Naive B cell (primary cell): ENCODE data around the gene PTPRG. TPM values are rescaled to one million over a fixed set of nuclear protein-coding genes. Genes with fewer than 3 reads are reported as not detected.

Experiments
- ATAC-seq, 2 donors: fragments of 150-1000 bp; cut with Tn5 transposase; 2 replicates each; pipeline ENCODE4 v1.10.0; 2021; ENCODE audit warnings: low read depth in 2 of 2, mild to moderate bottlenecking in 2 of 2, moderate library complexity in 2 of 2
- DNase-seq: peaks from one replicate; pipeline ENCODE4 v3.0.0; 2022
- H3K27ac Mint-ChIP-seq, 6 donors: one replicate each; pipeline ENCODE4 v1.8.0; 2020 to 2022; ENCODE audit warnings: mild to moderate bottlenecking in 6 of 6, mixed read lengths in 6 of 6, moderate library complexity in 5 of 6, inconsistent platforms in 2 of 6
- H3K27me3 Mint-ChIP-seq, 3 donors: one replicate each; pipeline ENCODE4 v1.8.0; 2021 to 2022; ENCODE audit warnings: mixed read lengths in 3 of 3, mild to moderate bottlenecking in 1 of 3
- H3K36me3 Mint-ChIP-seq, 2 donors: one replicate each; pipeline ENCODE4 v1.8.0; 2020 to 2022; ENCODE audit warnings: mixed read lengths in 2 of 2, inconsistent platforms in 1 of 2, mild to moderate bottlenecking in 1 of 2
- H3K4me1 Mint-ChIP-seq, 3 donors: one replicate each; pipeline ENCODE4 v1.8.0; 2020 to 2022; ENCODE audit warnings: mixed read lengths in 3 of 3, inconsistent platforms in 1 of 3, mild to moderate bottlenecking in 1 of 3, moderate library complexity in 1 of 3
- H3K4me3 Mint-ChIP-seq, 8 donors: one replicate each; pipeline ENCODE4 v1.8.0; 2020 to 2022; ENCODE audit warnings: mild to moderate bottlenecking in 8 of 8, mixed read lengths in 8 of 8, moderate library complexity in 8 of 8, inconsistent platforms in 2 of 8
- H3K9me3 Mint-ChIP-seq, 7 donors: one replicate each; pipeline ENCODE4 v1.8.0; 2020 to 2022; ENCODE audit warnings: mixed read lengths in 7 of 7, mild to moderate bottlenecking in 5 of 7, inconsistent platforms in 2 of 7, moderate library complexity in 1 of 7
- polyA plus RNA-seq, 6 donors: library from polyadenylated mRNA; unstranded; fragments of 300-500 nt; fragmentation: Illumina TruSeq; gene quantifications; one replicate each; pipeline ENCODE4 v1.2.3, GENCODE V29; 2021; ENCODE audit warnings: low read depth in 6 of 6

The PTPRG gene
- polyA plus RNA-seq, 6 donors from 2014 or later = 0.05 to 0.20 (median 0.10) TPM; not detected in 1

- H3K9me3 Mint-ChIP-seq = peaks cover 0 to 3% (median 0%) of the 10 kb centered on the region in 7 donors
- no peak overlapping the region for H3K27ac Mint-ChIP-seq
- ATAC-seq (no peak), DNase-seq (no peak)
- H3K4me1 Mint-ChIP-seq = no peaks in the 10 kb centered on the region
- peaks cover 0 to 9% (median 5%) of the 10 kb centered on the region in 3 donors for H3K27me3 Mint-ChIP-seq
- no peak overlapping the region for H3K4me3 Mint-ChIP-seq
- no peaks in the 10 kb centered on the region for H3K36me3 Mint-ChIP-seq
Observed at GRCh38 chr3:62249855-62250543, 688.6 kb downstream of the PTPRG start.

- Mint-ChIP-seq H3K4me3 (no peak overlapping the region), H3K4me1 (no peaks in the 10 kb centered on the region), H3K36me3 (no peaks in the 10 kb centered on the region), H3K27ac (no peak overlapping the region), H3K9me3 (peaks cover 0 to 3% (median 0%) of the 10 kb centered on the region in 7 donors), H3K27me3 (peaks cover 0 to 6% (median 4%) of the 10 kb centered on the region in 3 donors)
- ATAC-seq (no peak), DNase-seq (no peak)
Observed at GRCh38 chr3:62252438-62253157, 691.2 kb downstream of the PTPRG start.

GRCh38 chr3:62253971-62254370 lies 692.6 kb downstream of the PTPRG start:
- Mint-ChIP-seq H3K9me3 (peaks cover 0 to 3% (median 0%) of the 10 kb centered on the region in 7 donors), H3K27me3 (peaks cover 0 to 11% (median 7%) of the 10 kb centered on the region in 3 donors), H3K36me3 (no peaks in the 10 kb centered on the region), H3K4me1 (no peaks in the 10 kb centered on the region), H3K4me3 (no peak overlapping the region), H3K27ac (no peak overlapping the region)
- DNase-seq (no peak), ATAC-seq (no peak)

- no peak overlapping the region for H3K27ac Mint-ChIP-seq
- H3K9me3 Mint-ChIP-seq = peaks cover 0 to 7% (median 0%) of the 10 kb centered on the region in 7 donors
- H3K4me1 Mint-ChIP-seq = no peaks in the 10 kb centered on the region
- no peak overlapping the region for H3K4me3 Mint-ChIP-seq
- DNase-seq (no peak), ATAC-seq (no peak)
- H3K27me3 Mint-ChIP-seq = peaks cover 0 to 11% (median 8%) of the 10 kb centered on the region in 3 donors
- H3K36me3 Mint-ChIP-seq = no peaks in the 10 kb centered on the region
Observed at GRCh38 chr3:62255758-62256157, 694.4 kb downstream of the PTPRG start.

GRCh38 chr3:62259924-62260323 lies 698.6 kb downstream of the PTPRG start:
- ATAC-seq = no peak
- H3K36me3 Mint-ChIP-seq = no peaks in the 10 kb centered on the region
- no peaks in the 10 kb centered on the region for H3K4me1 Mint-ChIP-seq
- no peak overlapping the region for H3K27ac Mint-ChIP-seq
- no peak overlapping the region for H3K4me3 Mint-ChIP-seq
- peaks cover 0 to 8% (median 8%) of the 10 kb centered on the region in 3 donors for H3K27me3 Mint-ChIP-seq
- H3K9me3 Mint-ChIP-seq = peaks cover 0 to 8% (median 0%) of the 10 kb centered on the region in 7 donors
- DNase-seq = no peak

GRCh38 chr3:62260655-62261054 lies 699.3 kb downstream of the PTPRG start:
- Mint-ChIP-seq H3K27ac (no peak overlapping the region), H3K9me3 (peaks cover 0 to 8% (median 0%) of the 10 kb centered on the region in 7 donors), H3K4me1 (no peaks in the 10 kb centered on the region), H3K36me3 (no peaks in the 10 kb centered on the region), H3K4me3 (no peak overlapping the region), H3K27me3 (peaks cover 0 to 8% (median 8%) of the 10 kb centered on the region in 3 donors)
- no peak for DNase-seq
- ATAC-seq = no peak

- DNase-seq (no peak), ATAC-seq (no peak)
- Mint-ChIP-seq H3K27ac (no peak overlapping the region), H3K27me3 (peaks cover 0 to 8% (median 8%) of the 10 kb centered on the region in 3 donors), H3K36me3 (no peaks in the 10 kb centered on the region), H3K4me3 (no peak overlapping the region), H3K4me1 (no peaks in the 10 kb centered on the region), H3K9me3 (peaks cover 0 to 8% (median 0%) of the 10 kb centered on the region in 7 donors)
Observed at GRCh38 chr3:62261121-62261520, 699.8 kb downstream of the PTPRG start.

- Mint-ChIP-seq H3K9me3 (peaks cover 0 to 8% (median 0%) of the 10 kb centered on the region in 7 donors), H3K4me1 (no peaks in the 10 kb centered on the region), H3K27me3 (peaks cover 0 to 8% (median 8%) of the 10 kb centered on the region in 3 donors), H3K36me3 (no peaks in the 10 kb centered on the region), H3K27ac (no peak overlapping the region), H3K4me3 (no peak overlapping the region)
- ATAC-seq (no peak), DNase-seq (no peak)
Observed at GRCh38 chr3:62261736-62262135, 700.4 kb downstream of the PTPRG start.

- Mint-ChIP-seq H3K27me3 (peaks cover 0 to 7% (median 0%) of the 10 kb centered on the region in 3 donors), H3K9me3 (peaks cover 0 to 8% (median 0%) of the 10 kb centered on the region in 7 donors), H3K4me1 (no peaks in the 10 kb centered on the region), H3K4me3 (no peak overlapping the region), H3K27ac (no peak overlapping the region), H3K36me3 (no peaks in the 10 kb centered on the region)
- DNase-seq = no peak
- ATAC-seq = no peak
Observed at GRCh38 chr3:62265528-62265927, 704.2 kb downstream of the PTPRG start.

- Mint-ChIP-seq H3K27me3 (peaks cover 0 to 7% (median 0%) of the 10 kb centered on the region in 3 donors), H3K4me1 (no peaks in the 10 kb centered on the region), H3K27ac (no peak overlapping the region), H3K36me3 (no peaks in the 10 kb centered on the region), H3K4me3 (no peak overlapping the region), H3K9me3 (peaks cover 0 to 8% (median 0%) of the 10 kb centered on the region in 7 donors)
- DNase-seq (no peak), ATAC-seq (no peak)
Observed at GRCh38 chr3:62266668-62267283, 705.4 kb downstream of the PTPRG start.

GRCh38 chr3:62276658-62277180 lies 715.3 kb downstream of the PTPRG start:
- no peak for DNase-seq
- no peaks in the 10 kb centered on the region for H3K4me1 Mint-ChIP-seq
- H3K27ac Mint-ChIP-seq = no peak overlapping the region
- no peaks in the 10 kb centered on the region for H3K36me3 Mint-ChIP-seq
- H3K27me3 Mint-ChIP-seq = peaks cover 0 to 10% (median 5%) of the 10 kb centered on the region in 3 donors
- ATAC-seq = no peak
- H3K9me3 Mint-ChIP-seq = peaks cover 0 to 2% (median 0%) of the 10 kb centered on the region in 7 donors
- no peak overlapping the region for H3K4me3 Mint-ChIP-seq

GRCh38 chr3:62277450-62277849 lies 716.1 kb downstream of the PTPRG start:
- ATAC-seq (no peak), DNase-seq (no peak)
- no peaks in the 10 kb centered on the region for H3K4me1 Mint-ChIP-seq
- H3K27ac Mint-ChIP-seq = no peak overlapping the region
- H3K9me3 Mint-ChIP-seq = no peaks in the 10 kb centered on the region
- H3K4me3 Mint-ChIP-seq = no peak overlapping the region
- H3K36me3 Mint-ChIP-seq = no peaks in the 10 kb centered on the region
- peaks cover 0 to 10% (median 5%) of the 10 kb centered on the region in 3 donors for H3K27me3 Mint-ChIP-seq

- Mint-ChIP-seq H3K27ac (no peak overlapping the region), H3K4me1 (no peaks in the 10 kb centered on the region), H3K9me3 (no peaks in the 10 kb centered on the region), H3K36me3 (no peaks in the 10 kb centered on the region), H3K27me3 (peaks cover 0 to 9% (median 5%) of the 10 kb centered on the region in 3 donors), H3K4me3 (no peak overlapping the region)
- ATAC-seq (no peak), DNase-seq (no peak)
Observed at GRCh38 chr3:62277986-62278385, 716.6 kb downstream of the PTPRG start.
